ENCODE data around the gene PPP3R2.

The PPP3R2 gene

GRCh38 chr9:101631892-101632291 lies 37.1 kb upstream of the PPP3R2 start:
- TF ChIP-seq ZFP30 (CRISPR knock-in tag; IDR thresholded peaks at IDR 0.05) (no peak), TSHZ2 (CRISPR knock-in tag; IDR thresholded peaks at IDR 0.05) (no peak), CSDC2 (CRISPR knock-in tag; IDR thresholded peaks at IDR 0.05) (no peak), RARB (CRISPR knock-in tag; IDR thresholded peaks at IDR 0.05) (no peak), POU6F1 (CRISPR knock-in tag; IDR thresholded peaks at IDR 0.05; ENCODE audit: borderline replicate concordance, low read depth) (no peak), PATZ1 (CRISPR knock-in tag; IDR thresholded peaks at IDR 0.05; ENCODE audit: borderline replicate concordance) (no peak), ESRRG (CRISPR knock-in tag; IDR thresholded peaks at IDR 0.05) (no peak), ISL1 (CRISPR knock-in tag; IDR thresholded peaks at IDR 0.05) (no peak), GLIS3 (CRISPR knock-in tag; IDR thresholded peaks at IDR 0.05) (no peak), ZC3H10 (CRISPR knock-in tag; IDR thresholded peaks at IDR 0.05) (no peak), ZNF70 (CRISPR knock-in tag; IDR thresholded peaks at IDR 0.05) (no peak), CREB5 (CRISPR knock-in tag; IDR thresholded peaks at IDR 0.05; ENCODE audit: low read depth) (no peak), ZNF8 (CRISPR knock-in tag; IDR thresholded peaks at IDR 0.05) (no peak), TCF4 (CRISPR knock-in tag; IDR thresholded peaks at IDR 0.05; ENCODE audit: borderline replicate concordance) (no peak), ARNTL (CRISPR knock-in tag; IDR thresholded peaks at IDR 0.05; ENCODE audit: borderline replicate concordance, low read depth) (no peak)

GRCh38 chr9:101629636-101630035 lies 34.9 kb upstream of the PPP3R2 start:
- ATAC-seq = no peak
- TF ChIP-seq RARB (CRISPR knock-in tag; IDR thresholded peaks at IDR 0.05) = no peak

More at GRCh38 chr9:101631892-101632291, 37.1 kb upstream of the PPP3R2 start:
- no peak for ATAC-seq

- ATAC-seq = no peak
- TF ChIP-seq ZNF565 (CRISPR knock-in tag; conservative IDR thresholded peaks at IDR 0.05; ENCODE audit: low read depth) (no peak), ISL1 (CRISPR knock-in tag; IDR thresholded peaks at IDR 0.05) (no peak), TCF4 (CRISPR knock-in tag; IDR thresholded peaks at IDR 0.05; ENCODE audit: borderline replicate concordance) (no peak), ESRRG (CRISPR knock-in tag; IDR thresholded peaks at IDR 0.05) (no peak), ZC3H10 (CRISPR knock-in tag; IDR thresholded peaks at IDR 0.05) (no peak), RARB (CRISPR knock-in tag; IDR thresholded peaks at IDR 0.05) (no peak), ZNF70 (CRISPR knock-in tag; IDR thresholded peaks at IDR 0.05) (no peak), ZNF8 (CRISPR knock-in tag; IDR thresholded peaks at IDR 0.05) (no peak), SNAI2 (CRISPR knock-in tag; IDR thresholded peaks at IDR 0.05) (no peak), PATZ1 (CRISPR knock-in tag; IDR thresholded peaks at IDR 0.05; ENCODE audit: borderline replicate concordance) (no peak), CSDC2 (CRISPR knock-in tag; IDR thresholded peaks at IDR 0.05) (no peak), TOX (CRISPR knock-in tag; IDR thresholded peaks at IDR 0.05; ENCODE audit: borderline replicate concordance) (no peak), ARNTL (CRISPR knock-in tag; IDR thresholded peaks at IDR 0.05; ENCODE audit: borderline replicate concordance, low read depth) (no peak), POU6F1 (CRISPR knock-in tag; IDR thresholded peaks at IDR 0.05; ENCODE audit: borderline replicate concordance, low read depth) (no peak), GLIS3 (CRISPR knock-in tag; IDR thresholded peaks at IDR 0.05) (no peak), OSR1 (CRISPR knock-in tag; IDR thresholded peaks at IDR 0.05) (no peak)
Observed at GRCh38 chr9:101628173-101628572, 33.4 kb upstream of the PPP3R2 start.

Data from SK-N-SH treated with all-trans-retinoic acid at 6 μM for 48 hours (cell line).